ENCODE results near the gene MED22.

DNA sequence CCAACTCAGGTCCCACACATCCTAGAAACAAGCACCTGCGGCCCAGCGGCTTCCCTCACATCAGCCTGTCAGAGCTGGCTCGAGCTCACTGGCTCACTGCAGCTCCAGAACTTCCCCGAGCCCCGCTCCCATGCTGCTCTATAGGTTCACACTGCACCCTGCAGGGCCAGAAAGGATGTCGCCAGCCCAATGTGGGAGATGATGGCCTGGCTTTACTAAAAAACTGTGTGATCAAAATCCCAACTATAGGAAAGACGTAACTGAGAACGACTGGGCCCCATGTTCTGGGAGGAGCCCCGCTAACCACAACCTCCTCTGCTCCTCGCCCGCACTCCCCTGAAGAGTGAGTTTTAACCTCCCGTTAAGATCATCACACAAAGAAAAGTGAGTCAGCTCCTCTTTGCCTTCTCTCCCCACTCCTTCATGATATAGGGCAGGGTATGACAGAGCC lies 23.4 kb upstream of the MED22 start:
- TF ChIP-seq ZNF274 (IDR thresholded peaks at IDR 0.05; ENCODE audit: low read depth, low read length) (no peak), YY1 (IDR thresholded peaks at IDR 0.05; ENCODE audit: insufficient read depth, insufficient read length) (no peak)
